ENCODE data around the gene MZF1.

The MZF1 gene

GRCh38 chr19:58518256-58519086 is 54.7 kb downstream of the MZF1 start:
- H3K4me3 ChIP-seq (ENCODE audit: low read depth, low read length) = peak overlapping the region; percentile 84
- no peak for DNase-seq (ENCODE audit: low read depth)

DNA sequence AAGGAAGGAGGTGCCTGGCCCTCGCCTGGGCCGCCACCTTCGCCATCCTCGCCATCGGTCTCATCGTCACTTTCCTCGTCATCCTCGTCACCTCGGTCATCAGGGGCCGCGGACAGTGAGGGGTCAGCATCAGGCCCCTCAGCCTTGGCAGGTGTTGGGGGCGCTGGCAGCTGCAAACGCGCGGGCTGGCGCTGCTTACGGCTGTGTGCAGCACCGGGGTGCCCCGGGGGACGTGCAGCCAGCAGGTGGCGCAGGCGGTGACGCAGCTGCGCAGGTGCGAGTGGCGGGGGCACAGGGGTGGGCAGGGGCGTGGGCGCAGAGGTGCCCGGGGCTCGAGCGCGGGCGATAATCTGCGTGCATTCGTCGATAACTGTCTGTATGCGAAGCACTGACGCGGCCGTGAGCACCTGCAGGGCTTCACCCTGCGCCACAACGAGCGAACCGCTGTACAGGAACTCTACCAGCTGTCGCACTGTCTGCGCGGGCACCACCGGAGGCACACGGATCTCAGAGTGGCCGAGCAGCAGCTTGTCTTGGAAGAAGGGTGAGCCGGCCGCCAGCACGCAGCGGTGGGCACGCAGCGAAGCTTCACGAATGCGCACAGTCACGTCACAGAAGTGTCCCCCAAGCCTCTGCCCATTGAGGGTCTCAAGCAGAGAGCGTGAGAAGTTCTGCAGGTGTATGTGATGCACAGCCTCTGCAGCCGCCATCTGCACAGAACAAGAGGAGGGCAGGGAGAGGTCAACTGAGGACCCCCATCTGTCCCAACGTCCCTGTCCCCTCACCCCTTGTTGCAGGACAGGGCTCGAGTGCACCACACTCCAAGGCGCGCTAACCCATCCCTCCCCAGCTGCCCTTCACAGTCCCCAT is 55.9 kb downstream of the MZF1 start:
- DNase-seq (ENCODE audit: low read depth) = no peak
- no peak overlapping the region for H3K4me3 ChIP-seq (ENCODE audit: low read depth, low read length)

- no peak for DNase-seq (ENCODE audit: low read depth)
- no peak overlapping the region for H3K4me3 ChIP-seq (ENCODE audit: low read depth, low read length)
Observed at GRCh38 chr19:58516246-58516836, 56.8 kb downstream of the MZF1 start.

- DNase-seq (ENCODE audit: low read depth) = no peak
- no peak overlapping the region for H3K4me3 ChIP-seq (ENCODE audit: low read depth, low read length)
Observed at GRCh38 chr19:58515259-58515658, 57.9 kb downstream of the MZF1 start.

- no peak for DNase-seq (ENCODE audit: low read depth)
- peak overlapping the region; percentile 55 for H3K4me3 ChIP-seq (ENCODE audit: low read depth, low read length)
Observed at GRCh38 chr19:58514564-58515022, 58.5 kb downstream of the MZF1 start.

DNA sequence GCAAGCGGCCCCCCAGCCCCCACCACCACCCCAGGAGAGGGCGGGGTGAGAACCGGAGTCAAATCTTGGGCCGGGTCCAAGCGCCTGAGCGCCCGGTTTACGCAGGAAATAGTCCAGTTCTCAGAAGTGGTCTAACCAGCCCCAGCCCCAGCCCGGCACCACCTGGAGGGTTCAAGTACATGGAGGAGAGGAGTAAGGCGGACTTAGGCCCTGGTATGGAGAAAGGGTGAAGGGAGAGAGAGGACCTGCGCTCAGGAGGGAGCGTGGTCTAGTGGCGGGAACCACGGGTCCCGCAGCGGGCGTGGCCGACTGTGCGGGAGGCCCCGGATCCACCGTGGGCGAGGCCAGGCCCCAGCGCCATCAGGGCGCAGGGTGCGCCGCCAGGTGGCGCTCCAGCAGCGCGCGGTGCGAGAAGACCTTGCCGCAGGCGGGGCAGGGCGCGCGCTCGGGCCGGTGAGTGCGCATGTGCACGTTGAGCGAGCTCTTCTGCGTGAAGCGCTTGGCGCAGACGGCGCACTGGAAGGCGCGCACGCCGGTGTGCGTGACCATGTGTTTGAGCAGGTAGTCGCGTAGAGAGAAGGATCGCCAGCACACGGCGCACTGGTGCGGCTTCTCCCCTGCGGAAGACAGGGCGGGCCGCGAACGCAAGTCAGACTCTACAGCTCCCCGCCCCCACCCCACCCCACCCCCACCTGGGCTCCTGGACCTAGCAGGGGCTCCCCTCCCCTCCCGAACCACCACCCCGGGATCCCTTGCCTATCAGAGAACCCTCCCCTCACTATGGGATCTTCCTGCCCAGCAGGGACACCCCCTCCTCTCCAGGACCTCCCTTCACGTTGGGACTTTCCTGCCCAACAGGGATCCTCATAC is 59.2 kb downstream of the MZF1 start:
- peak overlapping the region; percentile 55 for H3K4me3 ChIP-seq (ENCODE audit: low read depth, low read length)
- DNase-seq (ENCODE audit: low read depth) = peak; percentile 56

- H3K4me3 ChIP-seq (ENCODE audit: low read depth, low read length) = no peak overlapping the region
- no peak for DNase-seq (ENCODE audit: low read depth)
Observed at GRCh38 chr19:58513213-58513693, 59.9 kb downstream of the MZF1 start.
